Breast epithelium (tissue), 4 donors: ENCODE results near the gene APBA3. TPM values are rescaled to one million over a fixed set of nuclear protein-coding genes. Genes with fewer than 3 reads are reported as not detected.
A peak's percentile ranks its signal among the peaks of the same experiment; 100 is the strongest.

Experiments
- DNase-seq, 2 donors: peaks; one replicate each; pipeline ENCODE4 v3.0.0-alpha.2; 2019; ENCODE audit warnings: low spot score in 2 of 2
- H3K27ac ChIP-seq, 2 donors: fragments of 200-600 bp; sonication (generic) in 1 of 2; one replicate each; pipeline ENCODE4 v1.5.1; 2016 to 2019; ENCODE audit warnings: mild to moderate bottlenecking in 1 of 2
- H3K27me3 ChIP-seq, 2 donors: fragments of 200-600 bp; sonication (generic) in 1 of 2; one replicate each; pipeline versions ENCODE4 v1.5.1 to v1.6.0; 2017 to 2019; ENCODE audit warnings: control low read depth in 1 of 2, mild to moderate bottlenecking in 1 of 2
- H3K36me3 ChIP-seq: fragments of 200-600 bp; one replicate; pipeline ENCODE4 v1.5.1; 2019
- H3K4me1 ChIP-seq, 2 donors: fragments of 200-600 bp; sonication (generic); one replicate each; pipeline ENCODE4 v1.5.1; 2016 to 2019; ENCODE audit warnings: control low read depth in 1 of 2
- H3K4me3 ChIP-seq, 3 donors: fragments of 200-600 bp; sonication (generic); 1 replicate in 2 of 3; 2 replicates in 1 of 3; pipeline ENCODE4 v1.5.1; 2016 to 2019; ENCODE audit warnings: mild to moderate bottlenecking in 3 of 3, moderate library complexity in 2 of 3
- H3K9me3 ChIP-seq, 2 donors: fragments of 200-600 bp; sonication (generic) in 1 of 2; one replicate each; pipeline ENCODE4 v1.5.1; 2016 to 2019; ENCODE audit warnings: control low read depth in 1 of 2
- POLR2A ChIP-seq: fragments of 450-650 bp; IDR thresholded peaks from one replicate; pipeline ENCODE4 v1.6.1; 2016; ENCODE audit warnings: antibody characterized with exemption, mild to moderate bottlenecking, moderate library complexity
- POLR2AphosphoS5 ChIP-seq, 3 donors: sonication (generic); formaldehyde crosslinking; IDR thresholded peaks; one replicate each; pipeline ENCODE4 v1.6.1; 2017; ENCODE audit warnings: antibody characterized with exemption in 3 of 3
- intact Hi-C: fragments of 100-400 bp; cut with DNase I; formaldehyde crosslinking; loops from one replicate; pipeline ENCODE4 v1.15.1; 2023; ENCODE audit warnings: low total_unique reads
- total RNA-seq, 3 donors: library from RNA; depleted of rRNA; stranded (reverse); fragments of >200 nt; gene quantifications; one replicate each; pipeline ENCODE4 v1.1.0, GENCODE V29; 2016
- TF ChIP-seq, protein P1 (sequence below), 3 donors: fragments of 450-650 bp; IDR thresholded peaks; one replicate each; pipeline ENCODE4 v1.5.1; 2016 to 2017; ENCODE audit warnings: antibody characterized with exemption in 3 of 3, mild to moderate bottlenecking in 3 of 3, moderate library complexity in 3 of 3

The APBA3 gene
- total RNA-seq, 3 donors from 2014 or later = 24.0 to 24.9 (median 24.6) TPM

DNA sequence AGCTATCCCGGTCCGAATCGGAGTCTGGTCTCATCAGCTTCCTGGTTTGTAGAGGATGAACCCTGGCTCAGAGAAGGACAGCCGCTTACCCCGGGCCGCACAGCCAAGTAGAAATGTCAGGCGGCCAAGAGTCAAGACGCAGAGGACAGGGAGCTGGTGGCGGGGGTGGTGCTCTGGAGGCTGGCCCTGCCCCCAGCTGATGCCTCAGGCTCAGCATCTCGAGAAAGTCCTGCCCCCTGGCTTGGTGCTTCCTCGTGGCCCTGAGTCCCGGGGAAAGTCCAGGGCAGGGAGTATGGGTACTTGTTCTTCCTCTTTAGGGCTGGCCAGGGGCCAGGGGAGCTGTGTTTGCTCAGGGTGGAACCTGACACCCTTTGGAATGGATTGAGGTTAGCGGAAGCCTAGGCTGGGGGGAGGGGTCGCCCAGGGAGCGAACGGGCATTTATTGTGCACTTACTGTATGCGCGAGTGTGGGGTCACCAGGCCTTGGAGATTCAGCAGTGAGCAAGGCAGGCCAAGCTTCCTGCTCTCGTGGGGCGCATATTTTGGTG lies 51.2 kb downstream of the APBA3 start:
- intact Hi-C loops = no loop called here
- H3K27ac ChIP-seq = peak overlapping the region; percentile 55
- H3K36me3 ChIP-seq = no peaks in the 10 kb centered on the region
- no peaks in the 10 kb centered on the region for H3K9me3 ChIP-seq
- peak; percentile 74 to 93 for DNase-seq
- TF ChIP-seq POLR2A (no peak), POLR2AphosphoS5 (IDR thresholded peaks at IDR 0.05) (peak in 1 of 3 donors; percentile 23)
- TF ChIP-seq, protein P1, sequence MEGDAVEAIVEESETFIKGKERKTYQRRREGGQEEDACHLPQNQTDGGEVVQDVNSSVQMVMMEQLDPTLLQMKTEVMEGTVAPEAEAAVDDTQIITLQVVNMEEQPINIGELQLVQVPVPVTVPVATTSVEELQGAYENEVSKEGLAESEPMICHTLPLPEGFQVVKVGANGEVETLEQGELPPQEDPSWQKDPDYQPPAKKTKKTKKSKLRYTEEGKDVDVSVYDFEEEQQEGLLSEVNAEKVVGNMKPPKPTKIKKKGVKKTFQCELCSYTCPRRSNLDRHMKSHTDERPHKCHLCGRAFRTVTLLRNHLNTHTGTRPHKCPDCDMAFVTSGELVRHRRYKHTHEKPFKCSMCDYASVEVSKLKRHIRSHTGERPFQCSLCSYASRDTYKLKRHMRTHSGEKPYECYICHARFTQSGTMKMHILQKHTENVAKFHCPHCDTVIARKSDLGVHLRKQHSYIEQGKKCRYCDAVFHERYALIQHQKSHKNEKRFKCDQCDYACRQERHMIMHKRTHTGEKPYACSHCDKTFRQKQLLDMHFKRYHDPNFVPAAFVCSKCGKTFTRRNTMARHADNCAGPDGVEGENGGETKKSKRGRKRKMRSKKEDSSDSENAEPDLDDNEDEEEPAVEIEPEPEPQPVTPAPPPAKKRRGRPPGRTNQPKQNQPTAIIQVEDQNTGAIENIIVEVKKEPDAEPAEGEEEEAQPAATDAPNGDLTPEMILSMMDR (IDR thresholded peaks at IDR 0.05) = no peak
- peaks cover 0 to 8% of the 10 kb centered on the region in 2 donors for H3K4me1 ChIP-seq
- H3K27me3 ChIP-seq = no peaks in the 10 kb centered on the region
- H3K4me3 ChIP-seq = no peak overlapping the region

DNA sequence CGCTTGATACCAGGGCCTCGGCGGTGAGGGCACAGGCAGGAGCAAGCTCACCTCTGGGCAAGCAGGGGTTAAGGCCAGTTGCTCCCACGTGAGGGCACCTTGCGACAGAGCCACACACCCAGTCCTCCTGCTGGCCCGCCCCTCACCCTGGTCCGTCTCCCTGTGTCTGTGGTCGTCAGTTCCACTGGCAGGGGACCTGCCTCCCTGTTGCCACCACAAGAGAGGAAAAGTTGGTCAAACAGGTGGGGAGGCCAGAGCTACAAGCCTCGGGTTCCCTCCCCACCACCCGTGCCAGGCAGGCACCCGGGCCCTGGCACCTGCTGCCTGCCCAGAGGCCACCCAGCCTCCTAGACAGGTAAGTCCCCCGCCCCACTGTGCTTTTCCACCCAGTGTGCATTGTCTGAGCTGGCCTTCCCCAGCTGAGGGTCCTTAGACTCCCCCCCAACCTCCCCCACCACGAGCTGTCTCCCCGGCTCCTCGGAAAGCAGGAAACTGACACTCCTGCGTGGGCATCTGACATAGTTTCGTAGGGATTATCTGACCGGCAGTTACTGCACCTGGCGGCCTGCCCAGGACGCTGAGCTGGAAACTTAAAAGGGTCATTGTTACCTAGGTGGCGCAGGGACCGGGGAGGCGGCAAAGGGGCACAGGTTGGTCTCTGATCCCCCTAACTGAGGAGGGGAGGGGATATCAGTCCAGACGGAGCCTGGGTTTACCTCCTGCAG lies 53.1 kb downstream of the APBA3 start, which contains the start of gene TJP3:
Gene TJP3, plus strand, starts transcription at position 178 of the 725 bp plus-strand sequence. CDS start 20,049 bp downstream, outside the sequence.
- intact Hi-C loops = no loop called here
- peak; percentile 79 to 84 for DNase-seq
- Histone ChIP-seq H3K4me3 (peak within 1 kb of the TSS in 2 of 3 donors; percentile 53 to 62), H3K27me3 (no peaks in the 10 kb centered on the region), H3K9me3 (no peaks in the 10 kb centered on the region), H3K36me3 (no peaks in the 10 kb centered on the region), H3K4me1 (peaks cover 0 to 8% of the 10 kb centered on the region in 2 donors), H3K27ac (peak within 1 kb of the TSS; percentile 84 to 95)
- TF ChIP-seq, protein P1 (IDR thresholded peaks at IDR 0.05) = peak in 1 of 3 donors; percentile 10
- TF ChIP-seq POLR2AphosphoS5 (IDR thresholded peaks at IDR 0.05) (peak in 1 of 3 donors; percentile 47), POLR2A (peak; percentile 32)

DNA sequence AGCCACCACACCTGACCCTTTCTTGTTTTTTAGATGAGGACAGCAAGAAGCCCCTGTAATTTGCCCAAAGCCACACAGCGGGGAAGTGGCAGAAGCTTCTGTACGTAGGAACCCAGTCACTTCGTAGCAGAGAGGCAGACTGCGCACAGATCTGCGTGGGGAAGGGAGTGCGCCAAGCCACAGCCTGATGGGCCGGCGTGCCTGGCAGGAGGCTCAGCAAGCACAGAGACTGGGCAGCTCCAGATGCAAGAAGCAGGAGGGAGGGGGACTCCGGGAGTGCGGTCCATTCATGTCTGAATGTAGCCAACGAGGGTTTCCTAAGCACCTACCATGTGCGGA lies 53.7 kb downstream of the APBA3 start:
- no peaks in the 10 kb centered on the region for H3K27me3 ChIP-seq
- TF ChIP-seq, protein P1 (IDR thresholded peaks at IDR 0.05) = no peak
- TF ChIP-seq POLR2A = no peak
- TF ChIP-seq POLR2AphosphoS5 (IDR thresholded peaks at IDR 0.05) = no peak

DNA sequence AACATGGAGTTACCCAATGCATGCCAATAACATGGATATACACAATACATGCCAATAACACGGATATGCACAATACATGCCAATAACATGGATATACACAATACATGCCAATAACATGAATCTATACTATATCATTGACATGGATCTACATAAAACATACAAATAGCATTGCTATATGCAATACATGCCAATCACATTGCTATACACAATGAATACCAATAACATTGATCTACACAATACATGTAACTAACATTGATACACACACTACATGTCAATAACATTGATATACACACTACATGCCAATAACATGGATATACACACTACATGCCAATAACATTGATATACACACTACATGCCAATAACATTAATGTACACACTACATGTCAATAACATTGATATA lies 60.3 kb downstream of the APBA3 start:
- H3K36me3 ChIP-seq = no peaks in the 10 kb centered on the region
- H3K4me3 ChIP-seq = no peak overlapping the region
- no peaks in the 10 kb centered on the region for H3K27me3 ChIP-seq
- no peaks in the 10 kb centered on the region for H3K9me3 ChIP-seq
- intact Hi-C loops = no loop called here
- TF ChIP-seq POLR2A (no peak), POLR2AphosphoS5 (IDR thresholded peaks at IDR 0.05) (no peak)
- TF ChIP-seq, protein P1 (IDR thresholded peaks at IDR 0.05) = no peak
- no peak overlapping the region for H3K27ac ChIP-seq
- no peak for DNase-seq
- H3K4me1 ChIP-seq = peaks cover 3 to 5% of the 10 kb centered on the region in 2 donors

More for the DNA sequence above, 53.7 kb downstream of the APBA3 start:
- Histone ChIP-seq H3K4me3 (peak overlapping the region in 2 of 3 donors; percentile 53 to 62), H3K4me1 (peaks cover 0 to 7% of the 10 kb centered on the region in 2 donors), H3K27ac (peak overlapping the region; percentile 84 to 95), H3K36me3 (no peaks in the 10 kb centered on the region), H3K9me3 (no peaks in the 10 kb centered on the region)
- no peak for DNase-seq
- intact Hi-C loops = no loop called here

Other genes with a start within 250 kb of the APBA3 start
- 1 to 10 TPM in 1 of 3 donors, not detected in 2; 2.0 TPM for gene TEKTIP1, start 222.5 kb downstream of the APBA3 start, total RNA-seq
- 10 to 100 TPM; 44.5 to 50.9 (median 44.9) TPM for gene MFSD12, start 204.1 kb downstream of the APBA3 start, total RNA-seq
- 100 to 1,000 TPM; 120 to 142 (median 127) TPM for gene HMG20B, start 188.7 kb downstream of the APBA3 start, total RNA-seq
- under 1 TPM; 0.29 to 0.66 (median 0.64) TPM for gene GIPC3, start 176.2 kb downstream of the APBA3 start, total RNA-seq
- under 1 TPM; 0.32 to 0.44 (median 0.33) TPM for gene TBXA2R, start 154.8 kb downstream of the APBA3 start, total RNA-seq
- gene CACTIN, start 134.9 kb downstream of the APBA3 start, total RNA-seq = 10 to 100 TPM; 21.8 to 30.5 (median 27.5) TPM
- 10 to 100 TPM; 14.6 to 15.7 (median 15.7) TPM for gene PIP5K1C, start 61.2 kb downstream of the APBA3 start, total RNA-seq
- 10 to 100 TPM in 2 of 3 donors, under 1 TPM in 1; 0.16 to 36.6 (median 20.0) TPM for gene TJP3, start 53.3 kb downstream of the APBA3 start, total RNA-seq
- gene MRPL54, start 990 bp upstream of the APBA3 start, total RNA-seq = 10 to 100 TPM; 69.9 to 81.5 (median 73.4) TPM
- gene RAX2, start 10.5 kb upstream of the APBA3 start, total RNA-seq = under 1 TPM in 1 of 3 donors, not detected in 2; 0.66 TPM
- gene MATK, start 24.7 kb upstream of the APBA3 start, total RNA-seq = 1 to 10 TPM; 1.8 to 5.6 (median 5.2) TPM
- gene ZFR2, start 107.3 kb upstream of the APBA3 start, total RNA-seq = under 1 TPM in 1 of 3 donors, not detected in 2; 0.98 TPM
- gene ATCAY, start 119.0 kb upstream of the APBA3 start, total RNA-seq = under 1 TPM in 1 of 3 donors, not detected in 2; 0.73 TPM
- under 1 TPM in 2 of 3 donors, not detected in 1; 0.73 to 0.98 TPM for gene NMRK2, start 171.4 kb upstream of the APBA3 start, total RNA-seq
- 10 to 100 TPM; 60.3 to 68.6 (median 62.6) TPM for gene DAPK3, start 209.4 kb upstream of the APBA3 start, total RNA-seq
- gene EEF2, start 223.8 kb upstream of the APBA3 start, total RNA-seq = 1,000 to 10,000 TPM; 1,628 to 2,598 (median 1,993) TPM
- gene PIAS4, start 246.0 kb upstream of the APBA3 start, total RNA-seq = 10 to 100 TPM in 2 of 3 donors, 1 to 10 TPM in 1; 9.4 to 17.0 (median 15.7) TPM